Skin epidermis (tissue), 12 donors: ENCODE data around the gene MET.
A peak's percentile ranks its signal among the peaks of the same experiment; 100 is the strongest.

ENCODE experiments used
- H3K27ac ChIP-seq, 21 experiments: fragments of 200-600 bp; sonication (generic) in 11 of 21; one replicate each; pipeline ENCODE4 v1.5.0; 2020; ENCODE audit warnings: mild to moderate bottlenecking in 3 of 21, inconsistent platforms in 2 of 21, moderate library complexity in 2 of 21
- H3K4me3 ChIP-seq, 7 experiments: fragments of 200-600 bp; sonication (generic) in 2 of 7; one replicate each; pipeline ENCODE4 v1.5.0; 2020; ENCODE audit warnings: inconsistent platforms in 2 of 7, mild to moderate bottlenecking in 2 of 7, moderate library complexity in 1 of 7

MET gene

GRCh38 chr7:116776046-116776445 lies 104.0 kb downstream of the MET start:
- Histone ChIP-seq H3K4me3 (no peak overlapping the region), H3K27ac (peak overlapping the region in 1 of 21 experiments; percentile 27)

DNA sequence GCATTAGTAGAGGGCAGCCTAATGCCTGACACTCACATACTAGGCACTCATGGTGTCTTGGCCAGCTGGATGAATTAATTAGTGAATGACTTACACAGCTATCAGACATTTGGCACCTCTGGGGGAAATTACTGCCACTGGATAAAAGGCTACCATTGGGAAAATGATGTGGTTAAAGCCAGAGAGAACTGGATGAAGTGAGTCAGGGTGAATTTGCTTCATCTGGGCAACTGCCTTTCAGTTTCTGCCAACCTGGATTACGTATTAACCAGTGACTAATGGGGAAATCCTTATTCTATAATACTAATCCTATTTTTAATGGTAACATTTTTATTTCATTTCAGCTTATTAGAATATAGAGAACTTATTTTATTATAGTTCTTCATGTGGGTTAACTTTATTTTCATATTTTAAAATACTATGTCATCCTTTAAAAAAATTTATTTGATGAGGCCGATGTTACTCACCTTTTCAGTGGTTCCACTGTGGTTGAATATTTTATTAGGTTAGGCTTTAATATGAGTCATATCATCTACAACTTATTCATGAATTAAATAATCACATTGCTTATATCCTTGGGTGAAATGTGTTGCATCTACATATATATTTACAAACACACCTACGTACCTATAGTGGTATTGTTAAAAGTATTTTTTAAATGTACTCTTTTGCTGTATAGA lies 104.8 kb downstream of the MET start:
- H3K27ac ChIP-seq: peak overlapping the region in 1 of 21 experiments; percentile 27
- no peak overlapping the region for H3K4me3 ChIP-seq

DNA sequence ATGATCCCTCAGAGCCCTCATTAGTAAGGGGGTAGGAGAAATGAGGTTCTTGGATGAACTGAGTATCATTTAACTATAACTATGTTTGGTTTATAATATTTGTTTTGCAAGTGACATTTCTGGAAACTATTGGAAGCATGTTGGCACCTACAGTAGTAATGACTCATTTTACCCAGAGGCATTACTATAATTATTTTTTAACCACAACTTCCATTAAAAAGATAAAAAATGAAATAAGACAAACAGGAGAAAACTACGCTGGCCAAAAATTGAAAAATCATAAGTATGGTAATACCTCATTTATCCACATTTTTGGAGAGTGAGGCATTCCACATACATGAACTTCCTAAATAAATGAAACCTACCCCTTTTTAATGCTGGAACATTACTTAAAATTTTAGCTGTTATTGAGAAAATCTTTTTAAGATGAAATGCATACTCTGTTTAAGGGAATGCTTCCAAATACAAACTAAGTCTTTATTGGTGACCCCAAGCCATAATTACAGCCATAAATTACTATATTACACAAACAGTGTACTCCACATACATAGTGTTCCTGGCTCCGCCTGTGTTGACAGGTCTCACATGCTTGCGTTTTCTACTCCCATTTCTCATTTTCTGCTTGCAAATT lies 105.8 kb downstream of the MET start:
- Histone ChIP-seq H3K4me3 (no peak overlapping the region), H3K27ac (no peak overlapping the region)

DNA sequence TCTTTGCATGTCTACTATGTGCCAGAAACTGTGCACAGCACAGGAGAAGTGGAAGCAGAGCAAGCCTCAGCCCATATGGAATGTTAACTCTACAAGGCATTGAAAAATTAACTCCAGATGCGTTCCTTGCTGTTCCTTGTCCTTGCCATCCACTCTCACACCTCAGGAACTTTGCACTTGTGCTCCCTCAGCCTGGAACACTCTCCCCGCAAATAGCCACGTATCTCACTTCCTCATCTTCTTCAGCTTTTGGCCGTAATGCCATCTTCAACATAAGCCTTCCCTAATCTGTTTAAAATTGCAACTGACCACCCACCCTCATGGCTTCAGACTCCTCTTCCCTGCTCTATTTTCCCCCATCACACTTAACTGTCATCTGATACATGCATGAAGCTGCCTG lies 107.2 kb downstream of the MET start:
- H3K27ac ChIP-seq: no peak overlapping the region

DNA sequence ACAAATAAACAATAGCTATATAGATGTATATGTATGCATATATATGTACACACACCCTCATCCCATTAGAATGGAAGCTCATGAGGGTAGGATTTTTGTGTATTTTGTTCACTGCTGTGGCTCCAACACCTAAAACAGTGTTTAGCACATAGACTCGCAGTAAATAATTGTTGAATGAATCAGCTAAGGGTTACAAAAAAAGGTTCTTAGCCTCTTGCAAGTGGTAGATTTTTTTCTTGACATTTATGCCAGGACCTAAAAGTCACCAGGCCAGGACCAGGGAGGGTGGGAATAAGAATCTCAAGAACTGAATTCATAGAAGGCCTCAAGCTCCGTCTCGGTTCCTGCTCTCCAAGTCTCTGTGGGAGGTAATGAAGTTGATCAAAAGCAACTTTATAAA lies 107.9 kb downstream of the MET start:
- Histone ChIP-seq H3K27ac (peak overlapping the region in 1 of 21 experiments; percentile 0), H3K4me3 (no peak overlapping the region)

More for the DNA sequence above, 107.2 kb downstream of the MET start:
- no peak overlapping the region for H3K4me3 ChIP-seq

- no peak overlapping the region for H3K4me3 ChIP-seq
- peak overlapping the region in 3 of 21 experiments; percentile 0 to 48 (median 16) for H3K27ac ChIP-seq
Observed at GRCh38 chr7:116780521-116780920, 108.5 kb downstream of the MET start.

DNA sequence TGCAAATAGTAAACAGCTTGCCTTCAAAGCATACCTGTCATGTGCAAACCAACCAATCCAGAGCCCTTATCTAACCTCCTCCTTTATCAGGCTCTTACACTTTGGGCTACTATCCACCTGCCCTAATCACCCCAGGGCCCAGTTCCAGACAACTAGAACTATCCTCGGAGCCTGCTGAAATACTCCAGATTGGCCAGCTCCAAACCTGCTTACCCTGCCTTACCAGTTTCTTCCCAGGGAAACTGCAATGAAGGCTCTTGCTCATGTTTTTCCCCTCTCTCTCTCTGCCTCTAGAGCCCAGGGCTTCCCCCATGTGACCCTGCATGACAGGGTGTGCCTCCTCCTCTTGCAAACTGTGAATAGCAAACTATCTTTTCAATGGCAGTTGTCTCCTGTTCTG lies 109.0 kb downstream of the MET start:
- H3K4me3 ChIP-seq: no peak overlapping the region
- peak overlapping the region in 2 of 21 experiments; percentile 16 to 48 for H3K27ac ChIP-seq

DNA sequence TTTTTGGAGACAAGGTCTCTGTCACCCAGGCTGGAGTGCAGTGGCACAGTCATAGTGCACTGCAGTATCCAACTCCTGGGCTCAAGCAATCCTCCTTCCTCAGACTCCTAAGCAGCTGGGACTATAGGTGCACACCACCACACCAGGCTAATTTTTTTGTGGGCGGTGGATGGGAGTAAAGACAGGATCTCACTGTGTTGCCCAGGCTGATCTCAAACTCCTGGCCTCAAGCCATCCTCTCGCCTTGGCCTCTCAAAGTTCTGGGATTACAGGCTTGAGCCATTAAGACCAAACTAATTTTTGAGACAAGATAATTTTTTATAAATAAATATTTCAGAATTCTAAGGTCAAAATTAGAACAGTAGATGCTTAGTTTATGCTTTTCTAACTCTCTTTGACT lies 109.6 kb downstream of the MET start:
- Histone ChIP-seq H3K27ac (peak overlapping the region in 2 of 21 experiments; percentile 41 to 48), H3K4me3 (no peak overlapping the region)

GRCh38 chr7:116782177-116782711 lies 110.2 kb downstream of the MET start:
- H3K27ac ChIP-seq: peak overlapping the region in 1 of 21 experiments; percentile 41
- no peak overlapping the region for H3K4me3 ChIP-seq

DNA sequence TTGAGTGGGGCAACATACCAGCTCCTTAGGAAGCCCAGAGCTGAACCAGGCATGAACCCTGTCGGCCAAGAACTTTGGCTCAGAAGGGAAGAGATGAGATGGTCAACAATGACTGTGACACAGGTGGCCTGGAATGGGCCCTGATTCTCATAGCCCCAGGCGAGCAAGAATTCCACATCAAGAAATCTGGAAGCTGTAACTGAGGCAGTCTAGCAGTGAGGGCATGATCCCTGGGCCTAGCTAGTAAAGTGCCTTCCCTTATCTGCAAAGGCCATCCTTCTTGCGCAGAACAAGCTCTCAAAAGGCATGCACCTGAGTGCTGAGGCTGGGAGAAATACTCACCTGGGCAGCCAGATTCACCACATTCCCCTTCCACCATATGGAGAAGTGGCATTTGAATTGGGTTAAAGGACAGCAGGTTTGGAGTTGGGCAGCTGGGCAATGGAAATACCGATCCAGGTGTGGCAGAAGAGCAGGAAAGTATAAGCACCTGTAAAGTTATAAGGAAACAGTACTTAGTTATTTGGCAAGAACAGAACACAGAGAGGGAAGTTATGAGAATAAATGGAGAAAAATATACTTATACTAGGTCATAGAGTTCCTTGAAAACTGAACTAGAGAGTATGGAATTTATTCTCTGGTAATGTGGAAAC lies 111.8 kb downstream of the MET start:
- Histone ChIP-seq H3K27ac (no peak overlapping the region), H3K4me3 (no peak overlapping the region)

DNA sequence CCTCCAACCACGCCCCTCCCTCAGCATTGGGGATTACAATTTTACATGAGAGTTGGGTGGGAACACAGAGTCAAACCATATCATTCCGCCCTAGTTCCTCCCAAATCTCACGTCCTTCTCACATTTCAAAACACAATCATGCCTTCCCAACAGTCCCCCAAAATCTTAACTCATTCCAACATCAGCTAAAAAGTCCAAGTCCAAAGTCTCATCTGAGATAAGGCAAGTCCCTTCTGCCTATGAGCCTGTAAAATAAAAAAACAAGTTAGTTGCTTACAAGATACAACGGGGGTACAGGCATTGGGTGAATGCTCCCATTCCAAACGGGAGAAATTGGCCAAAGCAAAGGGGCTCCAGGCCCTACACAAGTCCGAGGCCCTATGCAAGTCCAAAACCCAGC lies 112.7 kb downstream of the MET start:
- Histone ChIP-seq H3K27ac (no peak overlapping the region), H3K4me3 (no peak overlapping the region)

DNA sequence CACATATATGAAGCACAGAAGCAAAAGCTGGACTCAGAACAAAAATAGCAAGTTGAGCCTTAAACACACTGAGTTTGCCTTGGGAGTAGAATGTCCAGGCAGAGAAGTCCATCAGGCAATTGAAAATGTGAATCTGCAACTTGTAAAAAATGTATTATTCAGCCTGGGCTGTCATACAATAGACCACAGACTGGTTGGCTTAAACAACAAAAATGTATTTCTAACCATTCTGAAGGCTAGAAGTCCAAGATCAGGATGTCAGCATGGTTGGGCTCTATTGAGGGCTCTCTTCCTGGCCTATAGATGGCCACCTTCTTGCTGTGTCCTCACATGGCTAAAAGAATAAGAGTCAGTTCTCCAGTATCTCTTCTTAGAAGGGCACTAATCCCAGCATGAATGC lies 113.8 kb downstream of the MET start:
- Histone ChIP-seq H3K4me3 (no peak overlapping the region), H3K27ac (no peak overlapping the region)

GRCh38 chr7:116786791-116787443 lies 114.9 kb downstream of the MET start:
- Histone ChIP-seq H3K27ac (no peak overlapping the region), H3K4me3 (no peak overlapping the region)

DNA sequence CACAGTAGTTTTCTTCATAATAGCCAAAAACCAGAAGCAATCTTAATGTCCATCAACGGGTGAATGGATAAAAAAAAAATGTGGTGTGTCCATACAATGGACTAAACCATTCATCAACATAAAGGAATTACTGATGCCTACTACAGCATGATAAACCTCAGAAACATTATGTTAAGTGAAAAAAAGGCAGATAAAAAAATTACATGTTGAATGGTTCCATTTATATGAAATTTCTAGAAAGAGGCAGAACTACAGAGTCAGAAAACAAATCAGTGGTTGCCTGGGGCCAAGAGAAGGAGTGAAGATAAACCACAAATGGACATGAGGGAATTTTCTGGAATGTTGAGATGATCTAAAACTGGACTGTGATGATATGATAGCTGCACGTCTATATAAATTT lies 115.9 kb downstream of the MET start:
- Histone ChIP-seq H3K27ac (no peak overlapping the region), H3K4me3 (no peak overlapping the region)

DNA sequence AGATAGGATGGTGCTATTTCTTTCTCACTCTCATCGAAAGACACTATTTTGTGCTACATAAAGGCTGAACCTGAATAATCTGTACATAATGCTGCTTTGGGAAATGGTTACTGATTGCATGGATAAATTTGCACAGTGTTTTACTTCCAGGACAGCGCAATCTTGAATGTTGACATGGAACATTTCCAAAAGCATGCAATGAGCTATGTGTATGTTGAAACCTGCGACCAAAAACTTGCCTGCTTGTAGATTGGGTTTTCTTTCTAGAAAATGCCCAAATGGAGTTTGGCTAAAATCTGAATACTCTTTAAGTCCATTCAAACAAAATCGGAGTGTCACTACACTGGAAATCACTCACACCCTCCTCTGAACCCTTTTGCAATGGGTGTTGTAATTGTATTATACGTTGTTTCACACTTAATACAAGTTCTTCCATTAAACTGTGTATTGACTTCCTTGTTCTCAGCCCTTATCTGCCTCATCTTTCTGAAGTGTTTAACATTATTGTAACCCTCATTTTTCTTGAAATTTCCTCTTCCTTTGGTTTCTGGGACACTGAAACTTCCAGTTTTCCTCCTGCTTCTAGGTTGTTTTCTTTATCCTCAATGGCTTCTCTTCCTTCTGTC lies 116.7 kb downstream of the MET start:
- Histone ChIP-seq H3K27ac (no peak overlapping the region), H3K4me3 (no peak overlapping the region)

DNA sequence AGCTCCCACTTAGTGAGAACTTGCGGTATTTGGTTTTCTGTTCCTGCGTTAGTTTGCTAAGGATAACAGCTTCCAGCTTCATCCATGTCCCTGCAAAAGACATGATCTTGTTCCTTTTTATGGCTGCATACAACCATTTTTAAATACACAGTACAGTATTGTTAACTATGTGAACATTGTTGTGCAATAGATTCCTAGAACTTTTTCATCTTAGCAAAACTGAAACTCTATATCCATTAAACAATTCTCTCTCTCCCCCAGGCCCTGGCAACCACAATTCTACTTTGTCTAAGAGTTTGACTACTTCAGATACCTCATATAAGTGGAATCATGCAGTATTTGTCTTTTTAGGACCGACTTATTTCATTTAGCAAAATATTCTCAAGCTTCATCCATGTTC lies 118.0 kb downstream of the MET start:
- Histone ChIP-seq H3K4me3 (no peak overlapping the region), H3K27ac (no peak overlapping the region)

- H3K27ac ChIP-seq: no peak overlapping the region
- H3K4me3 ChIP-seq: no peak overlapping the region
Observed at GRCh38 chr7:116792813-116793212, 120.8 kb downstream of the MET start.

DNA sequence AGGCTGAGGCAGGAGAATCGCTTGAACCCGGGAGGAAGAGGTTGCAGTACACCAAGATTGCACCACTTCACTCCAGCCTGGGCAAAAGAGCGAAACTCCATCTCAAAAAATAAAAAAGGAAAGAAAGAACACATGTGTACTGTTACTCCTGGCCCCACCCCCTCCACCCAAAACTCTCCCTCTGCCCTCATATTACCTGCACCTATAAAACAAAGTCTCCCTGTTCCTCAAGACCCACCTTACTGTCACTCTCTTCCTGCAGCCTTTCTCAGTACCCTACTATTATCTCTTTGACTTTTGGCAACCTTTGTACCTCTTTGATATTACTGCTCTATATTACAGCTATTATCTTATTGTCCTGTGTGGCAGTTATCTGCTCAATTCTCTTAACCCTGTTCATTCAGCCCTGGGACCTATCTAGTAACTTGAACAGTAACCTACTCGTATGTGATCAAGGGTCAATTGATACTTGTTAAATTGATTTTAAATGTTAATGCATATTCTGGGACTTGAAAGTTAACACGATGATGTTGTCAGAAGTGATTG lies 121.9 kb downstream of the MET start:
- H3K4me3 ChIP-seq: no peak overlapping the region
- no peak overlapping the region for H3K27ac ChIP-seq

DNA sequence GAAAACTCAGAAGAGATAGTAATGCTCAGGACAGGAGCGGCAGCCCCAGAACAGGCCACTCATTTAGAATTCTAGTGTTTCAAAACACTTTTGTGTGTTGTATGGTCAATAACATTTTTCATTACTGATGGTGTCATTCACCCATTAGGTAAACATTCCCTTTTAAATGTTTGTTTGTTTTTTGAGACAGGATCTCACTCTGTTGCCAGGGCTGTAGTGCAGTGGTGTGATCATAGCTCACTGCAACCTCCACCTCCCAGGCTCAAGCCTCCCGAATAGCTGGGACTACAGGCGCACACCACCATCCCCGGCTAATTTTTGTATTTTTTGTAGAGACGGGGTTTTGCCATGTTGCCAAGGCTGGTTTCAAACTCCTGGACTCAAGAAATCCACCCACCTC lies 124.5 kb downstream of the MET start:
- no peak overlapping the region for H3K27ac ChIP-seq
- no peak overlapping the region for H3K4me3 ChIP-seq

DNA sequence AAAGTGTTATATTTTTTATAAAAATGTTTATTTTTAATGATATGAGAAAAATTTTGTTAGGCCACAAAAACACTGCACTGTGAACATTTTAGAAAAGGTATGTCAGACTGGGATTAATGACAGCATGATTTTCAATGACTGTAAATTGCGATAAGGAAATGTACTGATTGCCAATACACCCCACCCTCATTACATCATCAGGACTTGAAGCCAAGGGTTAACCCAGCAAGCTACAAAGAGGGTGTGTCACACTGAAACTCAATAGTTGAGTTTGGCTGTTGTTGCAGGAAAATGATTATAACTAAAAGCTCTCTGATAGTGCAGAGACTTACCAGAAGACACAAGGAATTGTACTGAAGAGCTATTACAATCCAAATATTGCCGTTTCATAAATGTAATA lies 125.6 kb downstream of the MET start:
- peak overlapping the region in 2 of 21 experiments; percentile 17 to 42 for H3K27ac ChIP-seq

More for the DNA sequence above, 125.6 kb downstream of the MET start:
- H3K4me3 ChIP-seq: no peak overlapping the region
